ENCODE measurements around the gene SMIM45.
A peak's percentile ranks its signal among the peaks of the same experiment; 100 is the strongest.

DNA sequence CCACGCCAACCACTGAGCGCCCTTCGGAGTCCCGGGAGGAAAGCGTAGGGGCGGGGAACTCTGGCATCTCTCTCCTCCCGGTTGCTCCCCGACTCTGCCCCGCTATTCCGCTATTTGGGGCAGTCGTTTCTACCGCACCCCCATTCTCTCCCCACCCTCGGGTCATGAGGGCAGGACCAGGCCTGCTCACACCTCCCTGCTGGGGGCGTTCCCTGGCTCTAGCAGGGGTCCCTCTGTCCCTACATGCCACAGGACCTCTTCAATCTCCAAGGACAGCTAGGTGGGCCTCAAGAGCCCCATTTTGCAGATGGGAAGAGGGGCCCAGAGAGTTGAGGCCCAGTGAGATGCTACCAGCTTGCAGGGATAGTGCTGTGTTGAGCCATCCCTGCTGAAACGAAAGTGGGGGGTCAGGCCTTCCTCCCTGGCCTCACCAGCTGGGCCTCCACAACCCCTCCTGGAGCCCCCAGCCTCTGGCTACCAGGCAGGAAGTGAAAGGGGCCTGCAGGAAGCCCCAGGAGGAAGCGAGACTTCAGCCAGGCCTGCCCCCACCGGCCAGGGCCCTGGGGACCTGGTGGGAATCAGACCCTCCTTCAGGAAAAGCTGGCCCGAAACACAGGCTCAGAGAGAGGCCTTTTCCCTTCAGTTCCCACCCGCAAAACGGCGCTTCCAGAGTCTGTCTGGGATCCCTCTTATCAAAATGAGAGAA is 31.5 kb upstream of the SMIM45 start:
- TF ChIP-seq, protein P1, sequence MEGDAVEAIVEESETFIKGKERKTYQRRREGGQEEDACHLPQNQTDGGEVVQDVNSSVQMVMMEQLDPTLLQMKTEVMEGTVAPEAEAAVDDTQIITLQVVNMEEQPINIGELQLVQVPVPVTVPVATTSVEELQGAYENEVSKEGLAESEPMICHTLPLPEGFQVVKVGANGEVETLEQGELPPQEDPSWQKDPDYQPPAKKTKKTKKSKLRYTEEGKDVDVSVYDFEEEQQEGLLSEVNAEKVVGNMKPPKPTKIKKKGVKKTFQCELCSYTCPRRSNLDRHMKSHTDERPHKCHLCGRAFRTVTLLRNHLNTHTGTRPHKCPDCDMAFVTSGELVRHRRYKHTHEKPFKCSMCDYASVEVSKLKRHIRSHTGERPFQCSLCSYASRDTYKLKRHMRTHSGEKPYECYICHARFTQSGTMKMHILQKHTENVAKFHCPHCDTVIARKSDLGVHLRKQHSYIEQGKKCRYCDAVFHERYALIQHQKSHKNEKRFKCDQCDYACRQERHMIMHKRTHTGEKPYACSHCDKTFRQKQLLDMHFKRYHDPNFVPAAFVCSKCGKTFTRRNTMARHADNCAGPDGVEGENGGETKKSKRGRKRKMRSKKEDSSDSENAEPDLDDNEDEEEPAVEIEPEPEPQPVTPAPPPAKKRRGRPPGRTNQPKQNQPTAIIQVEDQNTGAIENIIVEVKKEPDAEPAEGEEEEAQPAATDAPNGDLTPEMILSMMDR (tag by site-specific recombination; IDR thresholded peaks at IDR 0.05), result no peak
- TF ChIP-seq ZNF423 (tag by site-specific recombination; IDR thresholded peaks at IDR 0.05) (no peak), YY1 (tag by site-specific recombination; IDR thresholded peaks at IDR 0.05) (no peak), ZNF10 (tag by site-specific recombination; IDR thresholded peaks at IDR 0.05) (no peak)
- TF ChIP-seq, protein P2, sequence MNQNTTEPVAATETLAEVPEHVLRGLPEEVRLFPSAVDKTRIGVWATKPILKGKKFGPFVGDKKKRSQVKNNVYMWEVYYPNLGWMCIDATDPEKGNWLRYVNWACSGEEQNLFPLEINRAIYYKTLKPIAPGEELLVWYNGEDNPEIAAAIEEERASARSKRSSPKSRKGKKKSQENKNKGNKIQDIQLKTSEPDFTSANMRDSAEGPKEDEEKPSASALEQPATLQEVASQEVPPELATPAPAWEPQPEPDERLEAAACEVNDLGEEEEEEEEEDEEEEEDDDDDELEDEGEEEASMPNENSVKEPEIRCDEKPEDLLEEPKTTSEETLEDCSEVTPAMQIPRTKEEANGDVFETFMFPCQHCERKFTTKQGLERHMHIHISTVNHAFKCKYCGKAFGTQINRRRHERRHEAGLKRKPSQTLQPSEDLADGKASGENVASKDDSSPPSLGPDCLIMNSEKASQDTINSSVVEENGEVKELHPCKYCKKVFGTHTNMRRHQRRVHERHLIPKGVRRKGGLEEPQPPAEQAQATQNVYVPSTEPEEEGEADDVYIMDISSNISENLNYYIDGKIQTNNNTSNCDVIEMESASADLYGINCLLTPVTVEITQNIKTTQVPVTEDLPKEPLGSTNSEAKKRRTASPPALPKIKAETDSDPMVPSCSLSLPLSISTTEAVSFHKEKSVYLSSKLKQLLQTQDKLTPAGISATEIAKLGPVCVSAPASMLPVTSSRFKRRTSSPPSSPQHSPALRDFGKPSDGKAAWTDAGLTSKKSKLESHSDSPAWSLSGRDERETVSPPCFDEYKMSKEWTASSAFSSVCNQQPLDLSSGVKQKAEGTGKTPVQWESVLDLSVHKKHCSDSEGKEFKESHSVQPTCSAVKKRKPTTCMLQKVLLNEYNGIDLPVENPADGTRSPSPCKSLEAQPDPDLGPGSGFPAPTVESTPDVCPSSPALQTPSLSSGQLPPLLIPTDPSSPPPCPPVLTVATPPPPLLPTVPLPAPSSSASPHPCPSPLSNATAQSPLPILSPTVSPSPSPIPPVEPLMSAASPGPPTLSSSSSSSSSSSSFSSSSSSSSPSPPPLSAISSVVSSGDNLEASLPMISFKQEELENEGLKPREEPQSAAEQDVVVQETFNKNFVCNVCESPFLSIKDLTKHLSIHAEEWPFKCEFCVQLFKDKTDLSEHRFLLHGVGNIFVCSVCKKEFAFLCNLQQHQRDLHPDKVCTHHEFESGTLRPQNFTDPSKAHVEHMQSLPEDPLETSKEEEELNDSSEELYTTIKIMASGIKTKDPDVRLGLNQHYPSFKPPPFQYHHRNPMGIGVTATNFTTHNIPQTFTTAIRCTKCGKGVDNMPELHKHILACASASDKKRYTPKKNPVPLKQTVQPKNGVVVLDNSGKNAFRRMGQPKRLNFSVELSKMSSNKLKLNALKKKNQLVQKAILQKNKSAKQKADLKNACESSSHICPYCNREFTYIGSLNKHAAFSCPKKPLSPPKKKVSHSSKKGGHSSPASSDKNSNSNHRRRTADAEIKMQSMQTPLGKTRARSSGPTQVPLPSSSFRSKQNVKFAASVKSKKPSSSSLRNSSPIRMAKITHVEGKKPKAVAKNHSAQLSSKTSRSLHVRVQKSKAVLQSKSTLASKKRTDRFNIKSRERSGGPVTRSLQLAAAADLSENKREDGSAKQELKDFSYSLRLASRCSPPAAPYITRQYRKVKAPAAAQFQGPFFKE (tag by site-specific recombination; IDR thresholded peaks at IDR 0.05; ENCODE audit: borderline replicate concordance), result no peak
- TF ChIP-seq, protein P3, sequence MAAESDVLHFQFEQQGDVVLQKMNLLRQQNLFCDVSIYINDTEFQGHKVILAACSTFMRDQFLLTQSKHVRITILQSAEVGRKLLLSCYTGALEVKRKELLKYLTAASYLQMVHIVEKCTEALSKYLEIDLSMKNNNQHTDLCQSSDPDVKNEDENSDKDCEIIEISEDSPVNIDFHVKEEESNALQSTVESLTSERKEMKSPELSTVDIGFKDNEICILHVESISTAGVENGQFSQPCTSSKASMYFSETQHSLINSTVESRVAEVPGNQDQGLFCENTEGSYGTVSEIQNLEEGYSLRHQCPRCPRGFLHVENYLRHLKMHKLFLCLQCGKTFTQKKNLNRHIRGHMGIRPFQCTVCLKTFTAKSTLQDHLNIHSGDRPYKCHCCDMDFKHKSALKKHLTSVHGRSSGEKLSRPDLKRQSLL (tag by site-specific recombination; IDR thresholded peaks at IDR 0.05), result no peak
- TF ChIP-seq, protein P4, sequence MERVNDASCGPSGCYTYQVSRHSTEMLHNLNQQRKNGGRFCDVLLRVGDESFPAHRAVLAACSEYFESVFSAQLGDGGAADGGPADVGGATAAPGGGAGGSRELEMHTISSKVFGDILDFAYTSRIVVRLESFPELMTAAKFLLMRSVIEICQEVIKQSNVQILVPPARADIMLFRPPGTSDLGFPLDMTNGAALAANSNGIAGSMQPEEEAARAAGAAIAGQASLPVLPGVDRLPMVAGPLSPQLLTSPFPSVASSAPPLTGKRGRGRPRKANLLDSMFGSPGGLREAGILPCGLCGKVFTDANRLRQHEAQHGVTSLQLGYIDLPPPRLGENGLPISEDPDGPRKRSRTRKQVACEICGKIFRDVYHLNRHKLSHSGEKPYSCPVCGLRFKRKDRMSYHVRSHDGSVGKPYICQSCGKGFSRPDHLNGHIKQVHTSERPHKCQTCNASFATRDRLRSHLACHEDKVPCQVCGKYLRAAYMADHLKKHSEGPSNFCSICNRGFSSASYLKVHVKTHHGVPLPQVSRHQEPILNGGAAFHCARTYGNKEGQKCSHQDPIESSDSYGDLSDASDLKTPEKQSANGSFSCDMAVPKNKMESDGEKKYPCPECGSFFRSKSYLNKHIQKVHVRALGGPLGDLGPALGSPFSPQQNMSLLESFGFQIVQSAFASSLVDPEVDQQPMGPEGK (tag by site-specific recombination; IDR thresholded peaks at IDR 0.05), result 0 out of 2 replicates have a peak, but pooled peaks have one; percentile 22
- TF ChIP-seq, protein P5, sequence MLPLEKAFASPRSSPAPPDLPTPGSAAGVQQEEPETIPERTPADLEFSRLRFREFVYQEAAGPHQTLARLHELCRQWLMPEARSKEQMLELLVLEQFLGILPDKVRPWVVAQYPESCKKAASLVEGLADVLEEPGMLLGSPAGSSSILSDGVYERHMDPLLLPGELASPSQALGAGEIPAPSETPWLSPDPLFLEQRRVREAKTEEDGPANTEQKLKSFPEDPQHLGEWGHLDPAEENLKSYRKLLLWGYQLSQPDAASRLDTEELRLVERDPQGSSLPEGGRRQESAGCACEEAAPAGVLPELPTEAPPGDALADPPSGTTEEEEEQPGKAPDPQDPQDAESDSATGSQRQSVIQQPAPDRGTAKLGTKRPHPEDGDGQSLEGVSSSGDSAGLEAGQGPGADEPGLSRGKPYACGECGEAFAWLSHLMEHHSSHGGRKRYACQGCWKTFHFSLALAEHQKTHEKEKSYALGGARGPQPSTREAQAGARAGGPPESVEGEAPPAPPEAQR (tag by site-specific recombination; IDR thresholded peaks at IDR 0.05), result no peak
